Keratinocyte (primary cell): ENCODE measurements around the gene PLA2G2C. TPM values are rescaled to one million over a fixed set of nuclear protein-coding genes. Genes with fewer than 3 reads are reported as not detected.

ENCODE experiments used
- DNase-seq: peaks from one replicate; pipeline ENCODE4 v3.0.0-alpha.2; 2011; ENCODE audit warnings: low read depth, missing footprints, low spot score
- FAIRE-seq: peaks from 2 replicates; lab custom pipeline; 2011; peaks lifted over from hg19 to GRCh38; lab: Jason Lieb, UNC
- H2AFZ ChIP-seq: 2 replicates; pipeline ENCODE4 v1.6.0; 2012; ENCODE audit warnings: low read length, control low read depth, inconsistent platforms; ENCODE audit not compliant: control insufficient read depth
- H3K27ac ChIP-seq: 2 replicates; pipeline ENCODE4 v1.5.1; 2011; ENCODE audit warnings: low read length; ENCODE audit not compliant: control insufficient read depth, insufficient read depth
- H3K27me3 ChIP-seq: 3 replicates; pipeline ENCODE4 v1.6.0; 2011; ENCODE audit warnings: low read length; ENCODE audit not compliant: control insufficient read depth, insufficient read depth; ENCODE audit errors: extremely low read depth
- H3K36me3 ChIP-seq, 2 experiments: 2 replicates in 1 of 2; 3 replicates in 1 of 2; pipeline ENCODE4 v1.5.1; 2011; ENCODE audit warnings: low read length in 2 of 2, mild to moderate bottlenecking in 1 of 2; ENCODE audit not compliant: control insufficient read depth in 2 of 2, insufficient read depth in 2 of 2; ENCODE audit errors: extremely low read depth in 1 of 2
- H3K4me1 ChIP-seq: 3 replicates; pipeline ENCODE4 v1.5.1; 2011; ENCODE audit warnings: low read length; ENCODE audit not compliant: control insufficient read depth, insufficient read depth; ENCODE audit errors: extremely low read depth
- H3K4me2 ChIP-seq: 3 replicates; pipeline ENCODE4 v1.6.0; 2011; ENCODE audit warnings: low read depth, low read length; ENCODE audit not compliant: control insufficient read depth, insufficient read depth; ENCODE audit errors: extremely low read depth
- H3K4me3 ChIP-seq, 3 experiments: fragments of 200-600 bp in 1 of 3; sonication (generic) in 1 of 3; 2 replicates in 2 of 3; 3 replicates in 1 of 3; pipeline ENCODE4 v1.5.1; 2011 to 2016; ENCODE audit warnings: low read length in 3 of 3, mild to moderate bottlenecking in 3 of 3, control low read depth in 2 of 3, inconsistent platforms in 1 of 3, low read depth in 1 of 3, mixed read lengths in 1 of 3, mixed run types in 1 of 3, moderate library complexity in 1 of 3; ENCODE audit not compliant: control insufficient read depth in 2 of 3, insufficient read depth in 2 of 3; ENCODE audit errors: extremely low read depth in 1 of 3
- H3K79me2 ChIP-seq: 2 replicates; pipeline ENCODE4 v1.6.0; 2012; ENCODE audit warnings: low read length; ENCODE audit not compliant: control insufficient read depth, insufficient read depth
- H3K9ac ChIP-seq: 3 replicates; pipeline ENCODE4 v1.6.0; 2011; ENCODE audit warnings: low read length; ENCODE audit not compliant: control insufficient read depth, insufficient read depth; ENCODE audit errors: extremely low read depth
- H3K9me1 ChIP-seq: 3 replicates; pipeline ENCODE4 v1.6.0; 2011; ENCODE audit warnings: low read length; ENCODE audit not compliant: control insufficient read depth, insufficient read depth; ENCODE audit errors: extremely low read depth
- H3K9me3 ChIP-seq: 2 replicates; pipeline ENCODE4 v1.5.1; 2012; ENCODE audit warnings: low read depth, low read length; ENCODE audit not compliant: control insufficient read depth
- H4K20me1 ChIP-seq: 3 replicates; pipeline ENCODE4 v1.6.0; 2011; ENCODE audit warnings: low read length; ENCODE audit not compliant: control insufficient read depth, insufficient read depth; ENCODE audit errors: extremely low read depth
- EZH2 ChIP-seq: IDR thresholded peaks from one replicate; pipeline ENCODE4 v1.6.1; 2012; ENCODE audit warnings: inconsistent platforms, mild to moderate bottlenecking, low read length, moderate library complexity
- dilution Hi-C: fragments of 300-500 bp; cut with MboI; formaldehyde crosslinking; loops from one replicate; pipeline ENCODE4 v1.7.0; 2020; ENCODE audit warnings: low sequenced_read_pairs; ENCODE audit not compliant: extremely low pct_ligation_motif_present
- polyA plus RNA-seq, 5 experiments: library from polyadenylated mRNA; depleted of rRNA in 3 of 5; stranded (reverse) in 3 of 5; stranded (forward) in 1 of 5; unstranded in 1 of 5; fragments of >200 nt; gene quantifications; 1 replicate in 1 of 5; 2 replicates in 3 of 5; 3 replicates in 1 of 5; pipeline versions ENCODE4 v1.2.1 to v1.2.3, GENCODE V29; 2011 to 2012; ENCODE audit warnings: missing spikeins in 2 of 5, low read depth in 1 of 5, low replicate concordance in 1 of 5
- TF ChIP-seq, protein P1 (sequence below), 3 experiments: IDR thresholded peaks in 1 of 3; conservative IDR thresholded peaks in 1 of 3; optimal IDR thresholded peaks in 1 of 3; 2 replicates in 2 of 3; 3 replicates in 1 of 3; pipeline versions ENCODE3 to v1.5.1; 2011; ENCODE audit warnings: low read length in 3 of 3, mild to moderate bottlenecking in 3 of 3, moderate library complexity in 2 of 3, control low read depth in 1 of 3, inconsistent platforms in 1 of 3; ENCODE audit not compliant: insufficient read depth in 2 of 3; ENCODE audit errors: extremely low read depth in 1 of 3

Gene PLA2G2C
- polyA plus RNA-seq, 1 donor (not counting 4 experiments of a cell fraction or from before 2014, with no cell fraction given) = not detected

- H2AFZ ChIP-seq = no peak overlapping the region
- no peak overlapping the region for H3K4me3 ChIP-seq
- H3K9me1 ChIP-seq = no peaks in the 10 kb centered on the region
- no peaks in the 10 kb centered on the region for H3K79me2 ChIP-seq
- dilution Hi-C loops = no loop called here
- DNase-seq (no peak), FAIRE-seq (no peak)
- TF ChIP-seq EZH2 = no peak
- TF ChIP-seq, protein P1, sequence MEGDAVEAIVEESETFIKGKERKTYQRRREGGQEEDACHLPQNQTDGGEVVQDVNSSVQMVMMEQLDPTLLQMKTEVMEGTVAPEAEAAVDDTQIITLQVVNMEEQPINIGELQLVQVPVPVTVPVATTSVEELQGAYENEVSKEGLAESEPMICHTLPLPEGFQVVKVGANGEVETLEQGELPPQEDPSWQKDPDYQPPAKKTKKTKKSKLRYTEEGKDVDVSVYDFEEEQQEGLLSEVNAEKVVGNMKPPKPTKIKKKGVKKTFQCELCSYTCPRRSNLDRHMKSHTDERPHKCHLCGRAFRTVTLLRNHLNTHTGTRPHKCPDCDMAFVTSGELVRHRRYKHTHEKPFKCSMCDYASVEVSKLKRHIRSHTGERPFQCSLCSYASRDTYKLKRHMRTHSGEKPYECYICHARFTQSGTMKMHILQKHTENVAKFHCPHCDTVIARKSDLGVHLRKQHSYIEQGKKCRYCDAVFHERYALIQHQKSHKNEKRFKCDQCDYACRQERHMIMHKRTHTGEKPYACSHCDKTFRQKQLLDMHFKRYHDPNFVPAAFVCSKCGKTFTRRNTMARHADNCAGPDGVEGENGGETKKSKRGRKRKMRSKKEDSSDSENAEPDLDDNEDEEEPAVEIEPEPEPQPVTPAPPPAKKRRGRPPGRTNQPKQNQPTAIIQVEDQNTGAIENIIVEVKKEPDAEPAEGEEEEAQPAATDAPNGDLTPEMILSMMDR (optimal IDR thresholded peaks at IDR 0.05 in 1 of 3, IDR thresholded peaks at IDR 0.05 in 1 of 3, conservative IDR thresholded peaks at IDR 0.05 in 1 of 3; ENCODE audit: extremely low read depth in 1 of 3, insufficient read depth in 2 of 3, low read length in 3 of 3) = no peak
- H4K20me1 ChIP-seq = no peaks in the 10 kb centered on the region
- peaks cover 8% of the 10 kb centered on the region for H3K27me3 ChIP-seq
- no peaks in the 10 kb centered on the region for H3K4me1 ChIP-seq
- H3K36me3 ChIP-seq = no peaks in the 10 kb centered on the region
- H3K9me3 ChIP-seq = peaks cover 6% of the 10 kb centered on the region
- no peak overlapping the region for H3K9ac ChIP-seq
- no peak overlapping the region for H3K4me2 ChIP-seq
- no peak overlapping the region for H3K27ac ChIP-seq
These were observed 7.5 kb downstream of the PLA2G2C start for GRCh38 chr1:20178634-20179370.

- no peaks in the 10 kb centered on the region for H3K36me3 ChIP-seq
- H3K9me3 ChIP-seq = peaks cover 6% of the 10 kb centered on the region
- H3K27me3 ChIP-seq = peaks cover 6% of the 10 kb centered on the region
- no peak for TF ChIP-seq EZH2
- TF ChIP-seq, protein P1 (optimal IDR thresholded peaks at IDR 0.05 in 1 of 3, IDR thresholded peaks at IDR 0.05 in 1 of 3, conservative IDR thresholded peaks at IDR 0.05 in 1 of 3; ENCODE audit: extremely low read depth in 1 of 3, insufficient read depth in 2 of 3, low read length in 3 of 3) = no peak
- H3K27ac ChIP-seq = no peak overlapping the region
- H2AFZ ChIP-seq = no peak overlapping the region
- DNase-seq = no peak
- H4K20me1 ChIP-seq = no peaks in the 10 kb centered on the region
- H3K4me3 ChIP-seq = no peak overlapping the region
- no peaks in the 10 kb centered on the region for H3K79me2 ChIP-seq
- H3K4me2 ChIP-seq = no peak overlapping the region
- H3K9me1 ChIP-seq = no peaks in the 10 kb centered on the region
- FAIRE-seq = no peak
- no peak overlapping the region for H3K9ac ChIP-seq
- H3K4me1 ChIP-seq = peaks cover 7% of the 10 kb centered on the region
- dilution Hi-C loops = no loop called here
These were observed 11.2 kb downstream of the PLA2G2C start for GRCh38 chr1:20174937-20175666.
